GM15510 (cell line): Measurements from ENCODE around the gene ASIC2.

Source experiments
- POLR2A ChIP-seq: IDR thresholded peaks from 3 replicates; pipeline ENCODE4 v1.6.1; 2011; ENCODE audit warnings: borderline replicate concordance; ENCODE audit not compliant: insufficient read length; ENCODE audit errors: extremely low read depth

ASIC2 gene

DNA sequence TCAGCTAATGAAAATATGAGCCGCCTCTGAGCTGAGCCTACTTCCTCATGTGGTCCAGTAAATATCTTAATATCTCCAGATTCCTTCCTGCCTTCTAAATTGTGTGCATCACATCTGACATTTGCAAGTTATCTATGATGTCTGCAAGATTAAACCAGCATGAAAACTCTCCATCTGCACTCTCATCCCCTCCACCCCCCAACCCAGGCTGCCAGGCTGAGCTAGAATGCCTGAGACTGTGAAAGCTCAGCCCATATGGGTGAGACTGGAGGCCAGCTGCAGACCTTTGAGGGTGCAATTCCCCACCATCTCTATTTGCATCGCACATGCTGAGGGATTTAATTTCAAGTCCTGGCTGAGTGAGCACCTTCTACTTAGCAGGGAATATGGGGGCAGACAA, 82.8 kb downstream of the ASIC2 start:
- TF ChIP-seq POLR2A = no peak

DNA sequence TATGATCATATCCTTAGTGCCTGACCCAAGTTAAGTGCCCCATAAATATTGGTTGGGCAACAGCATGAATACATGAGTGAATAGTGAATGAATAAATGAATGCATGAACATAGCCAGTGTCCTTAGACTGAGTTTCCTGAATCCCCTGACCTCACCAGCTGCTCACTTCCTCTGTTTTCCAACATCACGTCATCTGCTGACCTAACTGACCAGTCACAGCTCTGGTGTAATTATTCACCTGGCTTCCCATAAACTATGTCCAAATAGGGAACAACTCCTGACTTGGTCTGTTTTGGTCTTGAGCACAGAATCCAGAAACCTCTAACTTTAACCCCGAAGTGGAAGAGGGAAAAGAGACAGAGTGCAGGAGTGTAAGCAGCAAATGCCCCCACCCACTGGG, 83.4 kb downstream of the ASIC2 start:
- TF ChIP-seq POLR2A = no peak

DNA sequence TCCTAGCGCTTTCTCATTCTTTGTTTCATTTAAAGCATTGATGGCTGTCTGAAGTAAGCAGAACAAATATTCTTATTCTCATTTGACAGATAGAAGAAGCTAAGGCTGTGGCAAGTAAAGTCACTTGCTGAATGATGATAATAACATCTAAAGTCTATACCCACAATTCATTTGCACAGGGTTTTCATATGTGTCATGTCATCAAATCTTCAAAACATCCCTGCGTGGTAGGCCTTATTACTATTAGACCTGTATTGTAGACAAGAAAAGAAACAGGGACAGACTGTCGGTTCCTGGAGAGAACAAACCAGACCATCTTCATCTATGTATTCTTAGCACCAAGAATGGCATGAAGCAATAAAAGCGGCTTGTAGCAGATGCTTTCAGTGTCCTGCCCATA, 85.9 kb downstream of the ASIC2 start:
- TF ChIP-seq POLR2A = no peak

DNA sequence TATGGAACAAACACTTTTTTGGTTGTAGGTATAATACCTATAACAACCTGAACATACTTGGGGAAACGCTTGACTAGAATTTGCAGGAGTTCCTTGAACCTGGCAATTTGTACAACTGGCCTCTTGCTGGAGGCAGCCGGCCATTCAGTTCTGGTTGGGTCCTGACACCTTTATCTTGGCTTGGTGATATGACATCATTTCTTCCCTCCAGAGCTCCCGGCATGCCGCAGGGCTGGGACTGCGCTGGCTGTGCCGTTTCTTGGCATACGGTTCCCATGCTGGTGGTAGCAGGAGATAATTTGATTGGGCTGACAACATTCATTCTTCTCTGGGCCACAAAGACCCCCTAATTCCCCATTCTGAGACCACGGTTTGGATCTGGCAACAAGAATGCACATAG, 87.5 kb downstream of the ASIC2 start:
- TF ChIP-seq POLR2A = no peak

DNA sequence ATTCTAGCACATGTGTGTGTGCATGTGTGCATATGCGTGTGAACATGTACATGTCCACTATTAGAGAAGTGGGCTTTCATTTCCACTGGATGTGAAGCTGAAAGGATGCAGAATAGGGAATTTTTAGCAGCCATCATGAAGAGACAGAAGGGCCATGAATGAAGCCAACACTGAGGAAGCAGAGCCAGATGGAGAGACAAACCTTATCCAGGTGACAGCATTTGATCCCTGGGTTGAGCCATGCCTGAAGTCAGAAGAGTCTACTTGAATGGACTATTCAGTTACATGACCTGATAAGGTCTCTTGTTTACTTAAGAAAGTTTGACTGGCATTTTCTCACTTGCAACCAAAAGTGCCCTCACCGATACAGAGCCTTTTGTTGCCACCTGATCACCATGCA, 88.4 kb downstream of the ASIC2 start:
- TF ChIP-seq POLR2A = no peak

DNA sequence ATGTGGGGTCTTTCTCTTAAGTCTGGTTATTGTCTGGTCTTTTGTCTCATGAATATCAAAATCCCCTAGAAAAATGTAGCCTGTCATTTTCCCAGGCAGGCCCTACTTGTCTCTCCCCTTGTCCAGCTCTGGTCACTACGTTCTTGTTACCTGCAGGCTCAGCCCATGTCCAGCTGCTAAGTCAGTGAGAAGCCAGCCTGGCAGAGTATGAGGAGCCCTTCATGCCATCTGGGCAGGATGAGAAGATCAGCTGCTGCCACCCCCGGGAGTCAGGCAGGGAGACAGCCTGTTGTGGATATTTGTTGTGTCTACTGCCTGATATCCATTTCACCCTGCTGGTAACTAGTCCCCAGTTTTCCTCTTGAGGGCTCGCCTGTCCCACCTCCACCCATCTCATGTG, 88.9 kb downstream of the ASIC2 start:
- no peak for TF ChIP-seq POLR2A

DNA sequence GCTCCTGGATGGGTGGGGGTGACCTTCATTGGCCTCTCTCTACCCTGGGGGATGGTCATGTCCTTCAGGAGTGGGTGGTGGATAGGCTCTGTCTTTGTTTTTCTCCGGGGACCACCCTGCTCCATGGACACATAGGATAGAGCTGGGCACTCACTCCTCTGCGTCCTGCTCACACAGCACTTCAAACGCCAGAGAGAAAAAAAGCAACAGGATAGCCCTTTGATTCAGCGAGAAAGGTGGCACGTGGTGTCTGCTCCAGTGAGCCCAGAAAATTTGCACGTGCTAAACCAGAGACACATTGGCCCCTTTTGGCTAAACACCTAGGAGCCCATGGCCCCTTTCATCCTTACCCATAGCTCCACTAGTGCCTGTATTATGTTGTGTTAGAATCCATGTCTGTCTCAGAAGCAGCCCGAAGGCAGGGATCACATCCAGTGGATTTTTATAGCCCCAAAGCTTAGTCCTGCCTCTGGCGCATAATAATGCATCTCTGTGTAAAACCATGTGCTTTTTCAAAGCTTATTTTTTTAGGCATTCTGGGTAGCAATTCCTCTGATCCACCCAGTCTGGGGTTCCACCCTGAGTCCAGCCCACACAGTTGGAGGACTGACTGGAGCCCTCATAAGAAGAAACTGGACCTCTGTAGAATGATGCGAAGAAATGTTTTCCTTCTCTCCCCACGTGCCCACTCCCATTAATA, 90.1 kb downstream of the ASIC2 start:
- no peak for TF ChIP-seq POLR2A

DNA sequence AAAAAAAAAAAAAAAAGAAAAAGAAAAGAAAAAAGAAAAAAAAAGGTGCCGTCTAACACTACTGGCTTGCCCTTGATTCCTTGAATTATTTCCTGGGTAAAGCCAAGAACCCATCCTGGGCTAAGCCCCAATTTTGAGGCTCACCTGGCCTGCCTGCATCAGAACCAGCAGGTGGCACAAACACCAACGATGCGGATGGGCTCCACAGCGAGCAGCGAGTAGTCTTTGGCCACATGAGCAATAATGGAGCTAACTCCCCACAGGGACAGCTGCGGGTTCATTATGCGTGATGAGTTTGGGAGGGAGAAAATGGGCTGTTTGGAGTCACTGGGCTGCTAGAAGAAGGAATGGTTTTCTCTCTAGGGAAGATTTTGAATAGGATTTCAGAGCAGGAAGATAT, 91.1 kb downstream of the ASIC2 start:
- no peak for TF ChIP-seq POLR2A

DNA sequence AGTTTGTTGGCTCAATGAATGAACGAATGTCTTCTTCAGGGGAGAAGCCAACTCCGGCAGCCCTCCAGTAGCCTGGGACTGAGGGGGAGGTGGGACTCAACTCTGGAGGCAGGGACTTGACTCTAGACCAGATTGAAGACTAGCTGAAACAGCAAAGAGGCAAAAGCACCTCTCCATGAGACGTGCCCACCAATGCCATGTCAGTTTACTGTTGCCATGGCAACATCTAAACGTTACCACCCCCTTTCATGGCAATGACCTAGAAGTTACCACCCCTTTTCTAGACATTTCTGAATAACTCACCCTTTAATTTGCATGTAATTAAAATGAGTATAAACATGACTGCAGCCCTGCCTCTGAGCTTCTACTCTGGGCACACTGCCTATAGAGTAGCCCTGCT, 91.8 kb downstream of the ASIC2 start:
- no peak for TF ChIP-seq POLR2A

DNA sequence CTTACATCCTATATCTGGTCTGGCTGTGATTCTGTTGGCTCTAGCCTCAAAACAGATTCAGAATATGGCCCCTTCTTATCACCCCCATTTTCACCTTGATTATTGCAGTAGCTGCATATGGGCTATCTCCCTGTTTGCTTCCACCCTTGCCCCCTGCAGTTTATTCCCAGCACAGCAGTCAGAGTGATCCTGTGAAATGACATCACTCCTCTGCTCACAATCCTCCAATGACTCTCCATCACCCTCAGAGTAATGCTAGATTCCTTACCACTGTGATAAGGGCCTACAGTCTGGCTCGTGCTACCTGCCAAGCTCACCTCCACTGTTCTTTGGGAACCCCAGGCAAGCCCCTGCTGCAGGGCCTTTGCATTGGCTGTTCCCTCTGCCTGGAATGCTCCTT, 92.5 kb downstream of the ASIC2 start:
- TF ChIP-seq POLR2A = no peak

DNA sequence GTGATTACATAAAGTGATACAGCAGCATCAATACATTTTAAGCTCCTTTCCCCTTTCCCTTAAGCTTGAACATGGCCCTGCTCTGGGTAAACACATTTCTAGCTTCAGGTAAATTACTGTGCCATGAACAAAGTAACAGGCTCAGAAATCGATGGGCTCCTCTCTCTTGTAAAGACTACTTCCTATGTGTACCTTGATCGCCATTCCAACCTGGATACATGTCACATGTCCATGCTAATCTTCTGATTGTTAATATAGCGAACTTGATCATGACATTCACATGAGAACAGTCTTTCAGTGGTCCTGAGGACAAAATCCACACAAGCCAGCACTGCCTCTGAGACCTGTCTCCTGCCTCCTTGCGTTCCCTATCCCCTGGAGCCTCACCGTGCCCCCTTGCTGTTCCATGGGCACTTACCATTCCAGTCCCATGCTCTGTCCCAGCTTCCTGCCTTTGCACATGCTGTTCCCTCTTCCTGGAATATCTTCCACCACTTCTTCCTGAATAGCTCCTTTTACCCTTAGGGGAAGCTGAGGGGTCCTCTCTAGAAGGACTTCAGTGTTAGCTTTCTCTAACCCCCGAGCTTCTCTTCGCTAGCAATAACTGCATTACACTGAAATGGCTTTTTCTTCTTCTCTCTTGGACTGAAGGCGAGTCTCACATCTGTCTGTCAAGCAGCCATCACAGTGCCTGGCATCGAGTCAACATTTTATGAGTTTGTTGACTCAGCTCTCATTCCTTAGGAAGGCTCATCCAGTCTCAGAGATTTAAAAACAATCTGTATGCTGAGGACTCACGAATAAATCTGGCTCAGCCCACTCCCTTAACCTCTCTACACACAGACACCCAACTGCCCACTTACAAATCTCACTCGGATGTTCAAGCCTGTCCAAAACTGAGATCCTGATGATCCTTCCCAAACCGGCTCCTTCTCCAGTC, 93.3 kb downstream of the ASIC2 start:
- TF ChIP-seq POLR2A = no peak

DNA sequence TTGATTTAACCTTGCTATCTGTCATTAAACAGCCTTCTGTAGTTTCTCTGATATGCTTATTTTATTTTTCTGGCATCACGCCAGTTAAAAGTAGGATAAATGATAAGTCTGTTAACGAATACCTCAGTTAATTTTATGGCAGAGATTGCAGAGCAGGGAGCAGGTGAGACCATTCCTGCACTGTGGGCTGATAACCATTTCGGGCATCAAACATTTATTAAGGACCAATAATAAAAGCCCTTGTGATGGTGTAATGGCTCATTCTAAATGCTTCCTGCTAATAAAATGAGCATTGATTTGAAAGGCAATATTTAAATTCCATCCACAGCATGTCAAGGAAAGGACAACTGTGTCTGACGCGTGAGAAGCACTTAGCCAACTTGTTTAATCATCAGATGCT, 94.1 kb downstream of the ASIC2 start:
- TF ChIP-seq POLR2A = no peak

DNA sequence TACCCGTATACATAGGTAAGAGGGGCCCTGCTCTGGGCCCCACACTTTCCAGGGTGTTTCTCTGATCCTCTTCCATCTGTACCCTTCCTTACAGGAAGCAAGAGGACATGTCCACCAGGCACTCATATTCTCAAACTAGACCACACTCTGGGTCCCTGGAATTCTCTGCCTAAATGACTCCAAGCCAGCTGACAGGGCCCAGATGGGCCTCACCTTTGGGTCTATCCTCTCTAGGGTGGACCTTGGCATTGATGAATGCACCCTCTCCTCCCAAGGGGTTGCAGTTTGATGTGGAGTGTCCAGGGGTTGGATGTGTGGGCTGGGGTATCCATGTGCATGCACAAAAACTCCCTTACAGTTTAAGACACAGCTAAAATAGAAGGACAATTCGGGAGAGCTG, 95.8 kb downstream of the ASIC2 start:
- no peak for TF ChIP-seq POLR2A

DNA sequence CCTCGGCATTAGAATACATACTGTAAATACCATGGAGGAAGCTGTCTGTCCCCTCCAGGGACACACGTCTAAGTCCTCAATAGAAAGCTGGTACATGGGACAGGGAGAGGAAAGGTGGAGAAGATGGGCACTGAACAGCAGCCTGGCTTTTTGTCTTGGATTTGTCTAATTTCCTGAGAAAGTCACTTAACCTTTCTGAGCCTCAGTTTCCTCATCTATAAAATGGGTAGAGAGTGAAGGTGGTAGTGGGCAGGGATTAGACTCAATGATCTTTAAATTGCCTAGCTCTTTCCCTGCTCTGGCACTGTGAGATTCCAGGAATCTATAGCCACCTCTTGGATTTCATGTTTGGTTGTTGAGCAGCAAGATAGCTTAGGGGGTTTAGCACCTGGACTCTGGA, 96.2 kb downstream of the ASIC2 start:
- no peak for TF ChIP-seq POLR2A

DNA sequence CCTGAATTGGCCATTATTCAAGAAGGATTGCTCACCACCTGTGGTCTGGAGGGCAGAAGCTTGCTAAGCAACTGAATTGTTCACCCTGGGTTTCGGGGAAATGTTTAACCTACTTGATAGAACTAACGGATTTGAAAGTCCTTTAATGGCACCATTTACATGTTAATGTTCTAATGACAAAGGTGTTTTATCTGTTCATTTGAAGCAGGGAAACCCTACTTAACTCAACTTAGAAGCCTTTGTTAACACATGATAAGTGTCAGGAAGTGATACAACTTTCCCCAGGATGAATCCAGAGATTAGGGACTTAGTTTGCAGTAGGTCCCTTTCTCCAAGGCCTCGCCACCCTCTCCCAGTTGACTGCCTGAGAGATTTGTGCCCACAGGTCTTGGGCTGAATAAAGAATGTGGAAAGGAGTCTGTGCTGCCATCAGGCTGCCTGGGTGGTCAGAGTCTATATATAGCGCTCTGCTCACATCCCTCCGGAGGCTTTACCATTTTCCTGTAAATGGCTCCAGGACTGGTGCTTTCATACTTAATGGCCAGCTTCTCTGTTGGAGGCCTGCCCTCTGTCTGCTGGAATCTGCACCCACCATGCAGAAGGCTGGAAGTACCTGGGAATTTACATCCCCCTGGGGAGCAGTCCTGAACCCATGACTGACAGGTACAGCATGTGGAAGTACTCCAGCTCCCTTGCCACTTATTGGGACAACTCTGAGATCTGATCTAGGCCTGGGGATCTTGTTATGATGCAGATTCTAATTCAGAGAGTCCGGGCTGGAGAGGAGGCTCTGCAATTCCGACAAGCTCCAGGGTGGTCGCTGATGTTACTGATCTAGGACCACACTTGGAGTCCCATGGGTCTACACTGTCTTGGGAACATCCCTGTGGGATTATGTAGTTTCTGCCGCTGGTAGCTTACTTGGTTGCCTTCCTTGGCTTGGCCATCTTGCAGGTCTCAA, 99.9 kb downstream of the ASIC2 start:
- TF ChIP-seq POLR2A = no peak
